Breast epithelium (tissue), 3 donors: Measurements from ENCODE around the gene PPP2R2B.

Experiments
- CTCF ChIP-seq, 3 donors: fragments of 450-650 bp; IDR thresholded peaks; one replicate each; pipeline ENCODE4 v1.5.1; 2016 to 2017; ENCODE audit warnings: antibody characterized with exemption in 3 of 3, mild to moderate bottlenecking in 3 of 3, moderate library complexity in 3 of 3
- POLR2A ChIP-seq: fragments of 450-650 bp; IDR thresholded peaks from one replicate; pipeline ENCODE4 v1.6.1; 2016; ENCODE audit warnings: antibody characterized with exemption, mild to moderate bottlenecking, moderate library complexity

GRCh38 chr5:146698651-146699050 lies 179.9 kb downstream of the PPP2R2B start:
- TF ChIP-seq CTCF (IDR thresholded peaks at IDR 0.05) (no peak), POLR2A (no peak)
